ENCODE results near the gene CNTNAP3B. TPM values are rescaled to one million over a fixed set of nuclear protein-coding genes. Genes with fewer than 3 reads are reported as not detected.
"Not testable (repeated sequence)": the region's sequence is repeated elsewhere in the genome, so short reads cannot be mapped to it uniquely, and the experiment has no call there.

Gene CNTNAP3B
- 10 to 100 TPM in 5 of 8 experiments, 1 to 10 TPM in 2, under 1 TPM in 1; 0.61 to 37.5 (median 11.5) TPM for total RNA-seq

- Histone ChIP-seq H3K27ac (peak within 1 kb of the TSS; percentile 76 to 90), H3K4me3 (peak within 1 kb of the TSS; percentile 39 to 90 (median 73))
- ATAC-seq (replicated peaks in 6 of 8): peak in 6 of 8 experiments; percentile 49 to 99 (median 82)
- in situ Hi-C loops (cut with MboI; ENCODE audit: low pct_unique_long_range_greater_than_20kb in 2 of 9, low sequenced_read_pairs in 9 of 9, unreplicated experiment in 9 of 9); H3K4me1 ChIP-seq (replicated peaks in 1 of 2): not testable (repeated sequence)
- no CpG with 5 or more reads among the region's 72 CpGs for WGBS, 10 experiments
Observed at GRCh38 chr9:42129073-42129729, at the start of gene CNTNAP3B. CNTNAP3B (minus strand) TSS chr9:42129426; CDS start chr9:42129094, 332 bp downstream.

GRCh38 chr9:42160299-42160698 lies 31.1 kb upstream of the CNTNAP3B start:
- in situ Hi-C loops (cut with MboI; ENCODE audit: low pct_unique_long_range_greater_than_20kb in 2 of 9, low sequenced_read_pairs in 9 of 9, unreplicated experiment in 9 of 9): not testable (repeated sequence)

GRCh38 chr9:42127056-42127841 lies 2.0 kb downstream of the CNTNAP3B start:
- WGBS, 10 experiments: 0 to 17% (median 1%) methylated on average over 1 to 6 of the region's 12 CpGs; no CpG with 5 or more reads in 2 of the 10 experiments
- peak overlapping the region; percentile 23 to 42 (median 37) for H3K4me3 ChIP-seq
- in situ Hi-C loops (cut with MboI; ENCODE audit: low pct_unique_long_range_greater_than_20kb in 2 of 9, low sequenced_read_pairs in 9 of 9, unreplicated experiment in 9 of 9); H3K27ac ChIP-seq; H3K4me1 ChIP-seq (replicated peaks in 1 of 2); ATAC-seq (replicated peaks in 6 of 8): not testable (repeated sequence)

More at GRCh38 chr9:42160299-42160698, 31.1 kb upstream of the CNTNAP3B start:
- H3K4me3 ChIP-seq; H3K27ac ChIP-seq; H3K4me1 ChIP-seq (replicated peaks in 1 of 2); ATAC-seq (replicated peaks in 6 of 8): not testable (repeated sequence)
- no CpG with 5 or more reads among the region's 1 CpG for WGBS, 10 experiments

- H3K27ac ChIP-seq; in situ Hi-C loops (cut with MboI; ENCODE audit: low pct_unique_long_range_greater_than_20kb in 2 of 9, low sequenced_read_pairs in 9 of 9, unreplicated experiment in 9 of 9); H3K4me1 ChIP-seq (replicated peaks in 1 of 2); H3K4me3 ChIP-seq: not testable (repeated sequence)
- peak in 4 of 8 experiments; percentile 47 to 98 (median 50) for ATAC-seq (replicated peaks in 6 of 8)
- WGBS, 10 experiments: no CpG with 5 or more reads among the region's 7 CpGs
Observed at GRCh38 chr9:42121007-42121406, 8.2 kb downstream of the CNTNAP3B start.

GRCh38 chr9:42095929-42096328 lies 33.3 kb downstream of the CNTNAP3B start:
- ATAC-seq (replicated peaks in 6 of 8); H3K4me3 ChIP-seq; H3K27ac ChIP-seq; H3K4me1 ChIP-seq (replicated peaks in 1 of 2); in situ Hi-C loops (cut with MboI; ENCODE audit: low pct_unique_long_range_greater_than_20kb in 2 of 9, low sequenced_read_pairs in 9 of 9, unreplicated experiment in 9 of 9): not testable (repeated sequence)
- WGBS, 10 experiments: no CpG with 5 or more reads among the region's 9 CpGs

GRCh38 chr9:42084559-42084952 lies 44.7 kb downstream of the CNTNAP3B start:
- H3K27ac ChIP-seq; H3K4me1 ChIP-seq (replicated peaks in 1 of 2); in situ Hi-C loops (cut with MboI; ENCODE audit: low pct_unique_long_range_greater_than_20kb in 2 of 9, low sequenced_read_pairs in 9 of 9, unreplicated experiment in 9 of 9); H3K4me3 ChIP-seq: not testable (repeated sequence)
- WGBS, 10 experiments: no CpG with 5 or more reads among the region's 1 CpG
- peak in 1 of 8 experiments; percentile 62 for ATAC-seq (replicated peaks in 6 of 8)

GRCh38 chr9:42083877-42084558 lies 45.2 kb downstream of the CNTNAP3B start:
- H3K27ac ChIP-seq; H3K4me1 ChIP-seq (replicated peaks in 1 of 2); H3K4me3 ChIP-seq; in situ Hi-C loops (cut with MboI; ENCODE audit: low pct_unique_long_range_greater_than_20kb in 2 of 9, low sequenced_read_pairs in 9 of 9, unreplicated experiment in 9 of 9): not testable (repeated sequence)
- peak in 2 of 8 experiments; percentile 19 to 85 for ATAC-seq (replicated peaks in 6 of 8)
- WGBS, 10 experiments: no CpG with 5 or more reads among the region's 4 CpGs

- no CpG with 5 or more reads among the region's 2 CpGs for WGBS, 10 experiments
- in situ Hi-C loops (cut with MboI; ENCODE audit: low pct_unique_long_range_greater_than_20kb in 2 of 9, low sequenced_read_pairs in 9 of 9, unreplicated experiment in 9 of 9); H3K4me3 ChIP-seq; H3K4me1 ChIP-seq (replicated peaks in 1 of 2); H3K27ac ChIP-seq: not testable (repeated sequence)
- ATAC-seq (replicated peaks in 6 of 8): peak in 5 of 8 experiments; percentile 63 to 87 (median 71)
Observed at GRCh38 chr9:42080376-42080775, 48.9 kb downstream of the CNTNAP3B start.

GRCh38 chr9:42074868-42075267 lies 54.4 kb downstream of the CNTNAP3B start:
- H3K4me3 ChIP-seq; ATAC-seq (replicated peaks in 6 of 8); H3K27ac ChIP-seq; in situ Hi-C loops (cut with MboI; ENCODE audit: low pct_unique_long_range_greater_than_20kb in 2 of 9, low sequenced_read_pairs in 9 of 9, unreplicated experiment in 9 of 9); H3K4me1 ChIP-seq (replicated peaks in 1 of 2): not testable (repeated sequence)
- no CpG with 5 or more reads among the region's 5 CpGs for WGBS, 10 experiments

- H3K4me3 ChIP-seq; ATAC-seq (replicated peaks in 6 of 8); H3K27ac ChIP-seq; H3K4me1 ChIP-seq (replicated peaks in 1 of 2); in situ Hi-C loops (cut with MboI; ENCODE audit: low pct_unique_long_range_greater_than_20kb in 2 of 9, low sequenced_read_pairs in 9 of 9, unreplicated experiment in 9 of 9): not testable (repeated sequence)
- no CpG with 5 or more reads among the region's 4 CpGs for WGBS, 10 experiments
Observed at GRCh38 chr9:42071026-42071425, 58.2 kb downstream of the CNTNAP3B start.

GRCh38 chr9:42070035-42070799 lies 59.0 kb downstream of the CNTNAP3B start:
- H3K4me3 ChIP-seq; in situ Hi-C loops (cut with MboI; ENCODE audit: low pct_unique_long_range_greater_than_20kb in 2 of 9, low sequenced_read_pairs in 9 of 9, unreplicated experiment in 9 of 9); H3K4me1 ChIP-seq (replicated peaks in 1 of 2); H3K27ac ChIP-seq: not testable (repeated sequence)
- no CpG with 5 or more reads among the region's 11 CpGs for WGBS, 10 experiments
- peak in 7 of 8 experiments; percentile 21 to 91 (median 25) for ATAC-seq (replicated peaks in 6 of 8)

GRCh38 chr9:42053874-42054273 lies 75.4 kb downstream of the CNTNAP3B start:
- WGBS, 10 experiments: no CpG with 5 or more reads among the region's 1 CpG
- in situ Hi-C loops (cut with MboI; ENCODE audit: low pct_unique_long_range_greater_than_20kb in 2 of 9, low sequenced_read_pairs in 9 of 9, unreplicated experiment in 9 of 9); H3K4me1 ChIP-seq (replicated peaks in 1 of 2); ATAC-seq (replicated peaks in 6 of 8); H3K27ac ChIP-seq; H3K4me3 ChIP-seq: not testable (repeated sequence)

Data from motor neuron (in vitro differentiated cells).